WI38 (cell line): Measurements from ENCODE around the gene ISG15.

ENCODE experiments used
- H3K4me3 ChIP-seq: 2 replicates; pipeline ENCODE4 v1.5.1; 2011; ENCODE audit warnings: low read depth, mild to moderate bottlenecking, control low read depth, low read length
- TF ChIP-seq, protein P1 (sequence below): IDR thresholded peaks from 2 replicates; pipeline ENCODE4 v1.5.1; 2012; ENCODE audit warnings: low read depth, mild to moderate bottlenecking, control low read depth, low read length

ISG15 gene

DNA sequence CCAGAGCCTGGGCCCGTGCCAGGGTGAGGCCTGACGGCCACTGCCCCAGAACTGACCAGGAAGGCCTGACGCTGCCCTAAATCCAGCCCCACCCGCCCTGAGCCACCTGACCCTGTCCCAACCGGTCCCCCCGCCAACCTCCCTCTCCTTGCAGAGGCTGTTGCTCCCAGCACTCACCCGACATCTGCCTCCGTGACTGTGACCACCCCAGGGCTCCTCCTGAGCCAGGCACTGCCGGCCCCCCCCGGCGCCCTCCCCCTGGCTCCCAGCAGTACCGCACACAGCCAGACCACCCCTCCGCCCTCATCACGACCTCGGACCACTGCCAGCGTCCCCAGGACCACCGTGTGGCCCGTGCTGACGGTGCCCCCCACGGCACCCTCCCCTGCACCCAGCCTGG, 32.9 kb downstream of the ISG15 start:
- TF ChIP-seq, protein P1, sequence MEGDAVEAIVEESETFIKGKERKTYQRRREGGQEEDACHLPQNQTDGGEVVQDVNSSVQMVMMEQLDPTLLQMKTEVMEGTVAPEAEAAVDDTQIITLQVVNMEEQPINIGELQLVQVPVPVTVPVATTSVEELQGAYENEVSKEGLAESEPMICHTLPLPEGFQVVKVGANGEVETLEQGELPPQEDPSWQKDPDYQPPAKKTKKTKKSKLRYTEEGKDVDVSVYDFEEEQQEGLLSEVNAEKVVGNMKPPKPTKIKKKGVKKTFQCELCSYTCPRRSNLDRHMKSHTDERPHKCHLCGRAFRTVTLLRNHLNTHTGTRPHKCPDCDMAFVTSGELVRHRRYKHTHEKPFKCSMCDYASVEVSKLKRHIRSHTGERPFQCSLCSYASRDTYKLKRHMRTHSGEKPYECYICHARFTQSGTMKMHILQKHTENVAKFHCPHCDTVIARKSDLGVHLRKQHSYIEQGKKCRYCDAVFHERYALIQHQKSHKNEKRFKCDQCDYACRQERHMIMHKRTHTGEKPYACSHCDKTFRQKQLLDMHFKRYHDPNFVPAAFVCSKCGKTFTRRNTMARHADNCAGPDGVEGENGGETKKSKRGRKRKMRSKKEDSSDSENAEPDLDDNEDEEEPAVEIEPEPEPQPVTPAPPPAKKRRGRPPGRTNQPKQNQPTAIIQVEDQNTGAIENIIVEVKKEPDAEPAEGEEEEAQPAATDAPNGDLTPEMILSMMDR: no peak
- H3K4me3 ChIP-seq: no peak overlapping the region

DNA sequence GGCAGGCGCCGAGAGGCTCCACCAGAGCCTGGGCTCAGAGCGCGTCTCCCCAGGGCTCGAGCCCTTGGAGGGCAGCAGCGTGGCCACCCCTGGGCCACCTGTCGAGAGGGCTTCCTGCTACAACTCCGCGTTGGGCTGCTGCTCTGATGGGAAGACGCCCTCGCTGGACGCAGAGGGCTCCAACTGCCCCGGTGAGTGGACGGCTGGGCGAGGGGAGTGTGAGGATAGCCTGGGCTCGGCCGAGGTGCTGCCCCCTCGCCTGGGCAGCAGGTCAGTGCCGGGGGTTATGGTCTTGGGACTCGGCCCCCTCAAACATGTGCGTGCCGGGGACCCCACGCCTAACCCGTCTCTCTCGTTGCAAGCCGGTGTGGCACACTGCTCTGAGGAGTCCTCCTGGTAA, 33.5 kb downstream of the ISG15 start:
- TF ChIP-seq, protein P1: no peak
- no peak overlapping the region for H3K4me3 ChIP-seq

DNA sequence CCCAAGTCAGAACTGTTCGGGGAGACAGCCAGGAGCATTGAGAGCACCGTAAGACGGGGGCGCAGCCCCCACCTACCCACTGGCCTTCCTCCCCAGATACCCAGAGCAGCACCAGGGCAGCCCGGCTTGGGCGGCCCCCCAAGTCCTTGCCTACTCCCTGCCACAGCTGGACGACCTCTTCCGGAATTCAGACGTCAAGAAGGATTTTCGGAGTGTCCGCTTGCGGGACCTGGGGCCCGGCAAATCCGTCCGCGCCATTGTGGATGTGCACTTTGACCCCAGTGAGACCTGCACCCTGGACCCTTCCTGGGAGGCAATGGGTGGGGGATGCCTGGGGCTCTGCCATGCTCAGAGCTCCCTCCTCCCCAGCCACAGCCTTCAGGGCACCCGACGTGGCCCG, 34.1 kb downstream of the ISG15 start:
- TF ChIP-seq, protein P1: no peak
- no peak overlapping the region for H3K4me3 ChIP-seq

DNA sequence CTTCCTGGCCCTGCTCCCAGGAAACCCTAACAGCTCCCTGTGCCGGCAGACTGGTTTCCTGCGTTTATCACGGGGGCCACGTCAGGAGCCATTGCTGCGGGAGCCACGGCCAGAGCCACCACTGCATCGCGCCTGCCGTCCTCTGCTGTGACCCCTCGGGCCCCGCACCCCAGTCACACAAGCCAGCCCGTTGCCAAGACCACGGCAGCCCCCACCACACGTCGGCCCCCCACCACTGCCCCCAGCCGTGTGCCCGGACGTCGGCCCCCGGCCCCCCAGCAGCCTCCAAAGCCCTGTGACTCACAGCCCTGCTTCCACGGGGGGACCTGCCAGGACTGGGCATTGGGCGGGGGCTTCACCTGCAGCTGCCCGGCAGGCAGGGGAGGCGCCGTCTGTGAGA, 34.7 kb downstream of the ISG15 start:
- no peak overlapping the region for H3K4me3 ChIP-seq
- TF ChIP-seq, protein P1: no peak

DNA sequence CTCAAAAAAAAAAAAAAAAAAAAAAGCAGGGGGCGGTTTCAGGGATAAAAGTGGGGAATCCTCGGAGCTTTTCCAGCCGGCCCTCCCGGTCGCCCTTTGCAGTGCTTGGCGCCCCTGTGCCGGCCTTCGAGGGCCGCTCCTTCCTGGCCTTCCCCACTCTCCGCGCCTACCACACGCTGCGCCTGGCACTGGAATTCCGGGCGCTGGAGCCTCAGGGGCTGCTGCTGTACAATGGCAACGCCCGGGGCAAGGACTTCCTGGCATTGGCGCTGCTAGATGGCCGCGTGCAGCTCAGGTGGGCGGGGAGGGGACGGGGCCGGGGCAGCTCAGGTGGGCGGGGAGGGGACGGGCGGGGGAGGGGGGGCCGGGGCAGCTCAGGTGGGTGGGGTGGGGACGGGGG, 35.5 kb downstream of the ISG15 start:
- TF ChIP-seq, protein P1: no peak
- no peak overlapping the region for H3K4me3 ChIP-seq

DNA sequence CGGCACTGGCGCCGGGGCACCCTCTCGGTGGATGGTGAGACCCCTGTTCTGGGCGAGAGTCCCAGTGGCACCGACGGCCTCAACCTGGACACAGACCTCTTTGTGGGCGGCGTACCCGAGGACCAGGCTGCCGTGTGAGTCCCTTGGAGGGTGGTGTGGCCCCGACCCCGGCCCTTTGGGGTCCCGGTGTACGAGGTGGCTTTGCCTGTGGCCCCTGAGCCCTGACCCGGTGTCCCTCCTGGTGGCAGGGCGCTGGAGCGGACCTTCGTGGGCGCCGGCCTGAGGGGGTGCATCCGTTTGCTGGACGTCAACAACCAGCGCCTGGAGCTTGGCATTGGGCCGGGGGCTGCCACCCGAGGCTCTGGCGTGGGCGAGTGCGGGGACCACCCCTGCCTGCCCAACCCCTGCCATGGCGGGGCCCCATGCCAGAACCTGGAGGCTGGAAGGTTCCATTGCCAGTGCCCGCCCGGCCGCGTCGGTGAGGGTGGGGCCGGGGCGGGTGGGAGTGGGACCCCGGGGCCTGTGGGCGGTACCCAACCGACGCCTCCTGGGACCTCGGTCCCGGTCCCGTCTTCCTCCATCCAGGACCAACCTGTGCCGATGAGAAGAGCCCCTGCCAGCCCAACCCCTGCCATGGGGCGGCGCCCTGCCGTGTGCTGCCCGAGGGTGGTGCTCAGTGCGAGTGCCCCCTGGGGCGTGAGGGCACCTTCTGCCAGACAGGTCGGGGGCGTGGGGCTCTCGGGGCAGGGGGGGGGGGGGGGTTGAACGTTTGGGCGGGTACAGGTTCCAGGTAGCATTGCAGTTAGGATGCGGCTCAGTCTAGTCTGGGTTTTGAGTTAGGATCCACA, 36.2 kb downstream of the ISG15 start:
- H3K4me3 ChIP-seq: no peak overlapping the region
- TF ChIP-seq, protein P1: no peak

DNA sequence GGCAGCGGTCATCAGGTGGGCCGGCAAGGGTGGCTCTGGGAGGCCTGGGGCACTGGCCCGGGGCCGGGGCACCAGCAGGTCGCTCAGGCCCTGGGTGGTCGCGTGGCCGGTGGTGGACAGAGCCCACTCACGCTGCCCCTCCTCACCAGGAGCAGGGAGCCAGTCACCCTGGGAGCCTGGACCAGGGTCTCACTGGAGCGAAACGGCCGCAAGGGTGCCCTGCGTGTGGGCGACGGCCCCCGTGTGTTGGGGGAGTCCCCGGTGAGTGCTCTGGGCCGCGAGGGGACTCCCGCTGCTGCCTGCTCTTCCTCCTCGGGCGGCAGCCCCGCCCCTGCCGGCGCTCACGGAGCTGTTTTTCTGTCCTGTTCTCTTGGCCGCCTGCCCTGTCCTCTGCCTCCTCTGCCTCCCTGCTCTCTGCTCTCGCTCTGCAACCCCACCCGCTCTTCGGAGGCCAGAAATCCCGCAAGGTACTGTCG, 37.3 kb downstream of the ISG15 start:
- H3K4me3 ChIP-seq: no peak overlapping the region
- TF ChIP-seq, protein P1: no peak
